IMR-90 (cell line): Measurements from ENCODE around the gene CERS6. TPM values are rescaled to one million over a fixed set of nuclear protein-coding genes. Genes with fewer than 3 reads are reported as not detected.

Source experiments
- ATAC-seq: fragments of 200-7000 bp; cut with Tn5 transposase; 2 replicates; pipeline ENCODE4 v1.9.1; 2020; ENCODE audit warnings: low read depth, mild to moderate bottlenecking, moderate library complexity
- BruUV-seq: library from RNA; stranded (reverse); fragments of 400-500 nt; replicated peaks from 2 replicates; lab custom pipeline; 2021; lab: Mats Ljungman, UMichigan
- CTCF ChIA-PET: fragments of 300-600 bp; formaldehyde crosslinking; extraction: SDS; loops from one replicate; lab custom pipeline; 2021; ENCODE audit warnings: antibody characterized with exemption; lab: Yijun Ruan, JAX
- POLR2A ChIA-PET: fragments of 300-600 bp; sonication (Branson Sonifier 250); formaldehyde crosslinking; loops from one replicate; lab custom pipeline; 2022; ENCODE audit warnings: antibody characterized with exemption; ENCODE audit not compliant: unreplicated experiment; lab: Charles Lee
- DNase-seq: peaks from one replicate; pipeline ENCODE4 v3.0.0; 2013
- H2AFZ ChIP-seq: replicated peaks from 2 replicates; pipeline ENCODE3; 2013; ENCODE audit warnings: low read length, mild to moderate bottlenecking; ENCODE audit not compliant: poor library complexity
- H2AK5ac ChIP-seq: 2 replicates; pipeline ENCODE4 v1.6.1; 2013; ENCODE audit warnings: low read depth, low read length, inconsistent platforms
- H2AK9ac ChIP-seq: replicated peaks from 2 replicates; pipeline ENCODE3; 2013; ENCODE audit warnings: mild to moderate bottlenecking, low read depth, low read length, moderate library complexity; ENCODE audit not compliant: poor library complexity
- H2BK120ac ChIP-seq: 2 replicates; pipeline ENCODE4 v1.6.1; 2013; ENCODE audit warnings: low read depth, low read length, inconsistent platforms
- H2BK15ac ChIP-seq: 3 replicates; pipeline ENCODE4 v1.6.1; 2013; ENCODE audit warnings: low read depth, low read length, inconsistent platforms
- H2BK20ac ChIP-seq: 2 replicates; pipeline ENCODE4 v1.6.1; 2013; ENCODE audit warnings: low read depth, mild to moderate bottlenecking, inconsistent platforms, low read length, moderate library complexity
- H2BK5ac ChIP-seq: 2 replicates; pipeline ENCODE4 v1.6.1; 2013; ENCODE audit warnings: mild to moderate bottlenecking, low read depth, low read length, inconsistent platforms; ENCODE audit not compliant: poor library complexity, severe bottlenecking
- H3K14ac ChIP-seq: replicated peaks from 2 replicates; pipeline ENCODE4 v1.6.1; 2013; ENCODE audit warnings: low read depth, low read length, inconsistent platforms
- H3K18ac ChIP-seq: 2 replicates; pipeline ENCODE4 v1.6.1; 2013; ENCODE audit warnings: low read depth, low read length, control low read depth
- H3K23ac ChIP-seq: 2 replicates; pipeline ENCODE4 v1.6.1; 2013; ENCODE audit warnings: low read depth, low read length, inconsistent platforms
- H3K27ac ChIP-seq: 2 replicates; pipeline ENCODE4 v1.5.1; 2013; ENCODE audit warnings: mild to moderate bottlenecking, control low read depth, low read length; ENCODE audit not compliant: insufficient read depth
- H3K27me3 ChIP-seq: 2 replicates; pipeline ENCODE4 v1.6.1; 2013; ENCODE audit warnings: low read length; ENCODE audit not compliant: control insufficient read depth, insufficient read depth
- H3K36me3 ChIP-seq: 2 replicates; pipeline ENCODE4 v1.6.1; 2013; ENCODE audit warnings: low read length, mixed read lengths; ENCODE audit not compliant: control insufficient read depth, insufficient read depth
- H3K4ac ChIP-seq: 2 replicates; pipeline ENCODE4 v1.6.1; 2013; ENCODE audit warnings: low read depth, low read length, inconsistent platforms
- H3K4me1 ChIP-seq: 2 replicates; pipeline ENCODE4 v1.6.1; 2013; ENCODE audit warnings: low read length, mixed read lengths; ENCODE audit not compliant: control insufficient read depth, insufficient read depth
- H3K4me2 ChIP-seq: 2 replicates; pipeline ENCODE4 v1.6.1; 2013; ENCODE audit warnings: low read depth, mild to moderate bottlenecking, control low read depth, low read length, moderate library complexity
- H3K4me3 ChIP-seq: 2 replicates; pipeline ENCODE4 v1.5.1; 2013; ENCODE audit warnings: low read depth, mild to moderate bottlenecking, control low read depth, low read length, moderate library complexity; ENCODE audit not compliant: insufficient read depth
- H3K56ac ChIP-seq: 2 replicates; pipeline ENCODE4 v1.6.1; 2013; ENCODE audit warnings: low read length, inconsistent platforms; ENCODE audit not compliant: insufficient read depth; ENCODE audit errors: extremely low read depth
- H3K79me1 ChIP-seq, 2 experiments: 2 replicates each; pipeline ENCODE4 v1.6.1; 2013; ENCODE audit warnings: low read length in 2 of 2, inconsistent platforms in 1 of 2, low read depth in 1 of 2
- H3K9ac ChIP-seq: 2 replicates; pipeline ENCODE4 v1.6.1; 2013; ENCODE audit warnings: low read depth, low read length, control low read depth
- H3K9me1 ChIP-seq: 2 replicates; pipeline ENCODE4 v1.6.1; 2013; ENCODE audit warnings: low read length, inconsistent platforms; ENCODE audit not compliant: insufficient read depth
- H3K9me3 ChIP-seq: 2 replicates; pipeline ENCODE4 v1.6.1; 2013; ENCODE audit warnings: low read length; ENCODE audit not compliant: control insufficient read depth, insufficient read depth
- H4K20me1 ChIP-seq: 2 replicates; pipeline ENCODE4 v1.6.1; 2013; ENCODE audit warnings: low read length, inconsistent platforms; ENCODE audit not compliant: insufficient read depth
- H4K5ac ChIP-seq: 2 replicates; pipeline ENCODE4 v1.6.1; 2013; ENCODE audit warnings: mild to moderate bottlenecking, low read depth, low read length, control low read depth
- H4K8ac ChIP-seq, 2 experiments: 2 replicates each; pipeline ENCODE4 v1.6.1; 2013; ENCODE audit warnings: low read depth in 2 of 2, low read length in 2 of 2, control low read depth in 1 of 2, inconsistent platforms in 1 of 2
- H4K91ac ChIP-seq: 2 replicates; pipeline ENCODE4 v1.6.1; 2013; ENCODE audit warnings: low read depth, low read length, inconsistent platforms; ENCODE audit not compliant: insufficient read depth
- BHLHE40 ChIP-seq: fragments of 150-350 bp; IDR thresholded peaks from 2 replicates; pipeline ENCODE4 v1.6.1; 2016; ENCODE audit warnings: mild to moderate bottlenecking, low read depth, low read length
- CHD1 ChIP-seq: IDR thresholded peaks from 2 replicates; pipeline ENCODE4 v1.6.1; 2012; ENCODE audit warnings: low read depth, low read length, improper control_type of control experiment
- FOS ChIP-seq: fragments of 150-350 bp; IDR thresholded peaks from 2 replicates; pipeline ENCODE4 v1.6.1; 2016; ENCODE audit warnings: low read depth, low read length
- MAZ ChIP-seq: IDR thresholded peaks from 2 replicates; pipeline ENCODE4 v1.6.1; 2012; ENCODE audit warnings: low read depth, mild to moderate bottlenecking, low read length, improper control_type of control experiment, moderate library complexity, borderline replicate concordance
- NFE2L2 ChIP-seq: fragments of 150-350 bp; IDR thresholded peaks from 2 replicates; pipeline ENCODE4 v1.6.1; 2016; ENCODE audit warnings: low read depth, mild to moderate bottlenecking, low read length
- POLR2A ChIP-seq: IDR thresholded peaks from 2 replicates; pipeline ENCODE4 v1.6.1; 2012; ENCODE audit warnings: mild to moderate bottlenecking, low read depth, low read length
- RAD21 ChIP-seq: IDR thresholded peaks from 2 replicates; pipeline ENCODE4 v1.6.1; 2012; ENCODE audit warnings: low read length, improper control_type of control experiment
- RCOR1 ChIP-seq: IDR thresholded peaks from 2 replicates; pipeline ENCODE4 v1.6.1; 2012; ENCODE audit warnings: mild to moderate bottlenecking, low read length, improper control_type of control experiment; ENCODE audit not compliant: insufficient replicate concordance
- RFX5 ChIP-seq: IDR thresholded peaks from 2 replicates; pipeline ENCODE4 v1.8.0; 2012; ENCODE audit warnings: low read depth, mild to moderate bottlenecking, low read length, moderate library complexity
- SMC3 ChIP-seq: fragments of 150-350 bp; IDR thresholded peaks from 2 replicates; pipeline ENCODE4 v1.6.1; 2016; ENCODE audit warnings: low read depth, mild to moderate bottlenecking, antibody characterized with exemption, low read length, moderate library complexity
- WGBS, 2 experiments: methylation state at CpG; one replicate each; pipeline versions ENCODE4 v1.1.5 to v1.1.7; 2013; ENCODE audit warnings: missing lambda C conversion rate in 2 of 2; ENCODE audit not compliant: insufficient read length in 1 of 2; ENCODE audit errors: extremely low coverage in 2 of 2; 5-methylcytosine and 5-hydroxymethylcytosine counted together
- dilution Hi-C: fragments of 300-500 bp; cut with HindIII; formaldehyde crosslinking; loops from one replicate; pipeline ENCODE4 v1.14.3; 2018; ENCODE audit warnings: low sequenced_read_pairs; ENCODE audit not compliant: unreplicated experiment
- in situ Hi-C: fragments of 300-500 bp; cut with MboI; formaldehyde crosslinking; loops from 3 replicates; pipeline ENCODE4 v1.14.3; 2019; ENCODE audit warnings: low sequenced_read_pairs, inconsistent platforms, mixed read lengths
- intact Hi-C: fragments of 100-400 bp; cut with micrococcal nuclease; formaldehyde crosslinking; loops from 2 replicates; pipeline ENCODE4 v1.10.0; 2022
- polyA plus RNA-seq, 3 experiments: library from polyadenylated mRNA; depleted of rRNA; stranded (reverse); fragments of >200 nt; gene quantifications; 2 replicates each; pipeline ENCODE4 v1.2.3, GENCODE V29; 2012; ENCODE audit warnings: low replicate concordance in 1 of 3
- total RNA-seq: library from RNA; depleted of rRNA; stranded (reverse); fragments of >200 nt; gene quantifications from 2 replicates; pipeline ENCODE4 v1.2.3, GENCODE V29; 2012
- TF ChIP-seq, protein P1 (sequence below): conservative IDR thresholded peaks from 2 replicates; pipeline ENCODE4 v1.5.1; 2012; ENCODE audit warnings: mild to moderate bottlenecking, low read depth, low read length, improper control_type of control experiment
- TF ChIP-seq, protein P2 (sequence below): fragments of 150-350 bp; IDR thresholded peaks from 2 replicates; pipeline ENCODE4 v1.6.1; 2017; ENCODE audit warnings: mild to moderate bottlenecking, antibody characterized with exemption, low read length, low read depth

CERS6 gene
- total and polyA plus RNA-seq, 2 of the 4 experiments (the other 2 are of a cell fraction): 2.1 to 5.7 TPM

DNA sequence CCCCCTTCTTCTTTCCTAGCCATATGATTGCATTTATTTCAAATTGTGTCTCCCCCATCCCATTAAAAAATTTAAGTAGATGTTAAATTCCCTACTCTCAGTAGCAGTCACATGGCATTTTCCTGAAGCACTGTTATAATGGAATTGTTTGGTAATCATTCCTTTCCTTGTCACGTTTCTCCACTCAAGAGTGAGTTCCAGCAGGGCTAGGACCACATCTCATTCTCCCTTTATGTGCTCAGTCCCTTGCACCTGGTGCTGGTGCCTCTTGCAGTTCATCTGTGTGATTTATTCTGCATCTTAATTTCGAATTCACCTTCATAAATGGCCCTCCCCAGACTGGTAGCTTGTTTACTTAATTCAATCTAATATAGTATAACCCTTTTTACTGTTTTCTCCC is 276.0 kb downstream of the CERS6 start:
- no peak overlapping the region for H3K9ac ChIP-seq
- H3K4me2 ChIP-seq: no peak overlapping the region
- ATAC-seq: no peak
- in situ Hi-C loops (no loop called here), intact Hi-C loops (no loop called here), dilution Hi-C loops (no loop called here)
- H3K4me3 ChIP-seq: no peak overlapping the region
- CTCF ChIA-PET: no interaction called here
- H3K9me3 ChIP-seq: no peaks in the 10 kb centered on the region
- H4K20me1 ChIP-seq: no peaks in the 10 kb centered on the region
- no peak overlapping the region for H3K4ac ChIP-seq
- H4K91ac ChIP-seq: no peak overlapping the region
- no peak overlapping the region for H3K23ac ChIP-seq
- H3K27ac ChIP-seq: no peak overlapping the region
- no peak overlapping the region for H2BK5ac ChIP-seq
- H3K18ac ChIP-seq: no peak overlapping the region
- no peak for TF ChIP-seq RAD21
- TF ChIP-seq, protein P1, sequence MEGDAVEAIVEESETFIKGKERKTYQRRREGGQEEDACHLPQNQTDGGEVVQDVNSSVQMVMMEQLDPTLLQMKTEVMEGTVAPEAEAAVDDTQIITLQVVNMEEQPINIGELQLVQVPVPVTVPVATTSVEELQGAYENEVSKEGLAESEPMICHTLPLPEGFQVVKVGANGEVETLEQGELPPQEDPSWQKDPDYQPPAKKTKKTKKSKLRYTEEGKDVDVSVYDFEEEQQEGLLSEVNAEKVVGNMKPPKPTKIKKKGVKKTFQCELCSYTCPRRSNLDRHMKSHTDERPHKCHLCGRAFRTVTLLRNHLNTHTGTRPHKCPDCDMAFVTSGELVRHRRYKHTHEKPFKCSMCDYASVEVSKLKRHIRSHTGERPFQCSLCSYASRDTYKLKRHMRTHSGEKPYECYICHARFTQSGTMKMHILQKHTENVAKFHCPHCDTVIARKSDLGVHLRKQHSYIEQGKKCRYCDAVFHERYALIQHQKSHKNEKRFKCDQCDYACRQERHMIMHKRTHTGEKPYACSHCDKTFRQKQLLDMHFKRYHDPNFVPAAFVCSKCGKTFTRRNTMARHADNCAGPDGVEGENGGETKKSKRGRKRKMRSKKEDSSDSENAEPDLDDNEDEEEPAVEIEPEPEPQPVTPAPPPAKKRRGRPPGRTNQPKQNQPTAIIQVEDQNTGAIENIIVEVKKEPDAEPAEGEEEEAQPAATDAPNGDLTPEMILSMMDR: no peak
- TF ChIP-seq FOS: no peak
- no peak for TF ChIP-seq BHLHE40
- no peak for TF ChIP-seq POLR2A
- TF ChIP-seq CHD1: no peak
- TF ChIP-seq NFE2L2: no peak
- TF ChIP-seq MAZ: no peak
- no peak for TF ChIP-seq RCOR1
- no peak for TF ChIP-seq SMC3
- no peak for TF ChIP-seq RFX5
- TF ChIP-seq, protein P2, sequence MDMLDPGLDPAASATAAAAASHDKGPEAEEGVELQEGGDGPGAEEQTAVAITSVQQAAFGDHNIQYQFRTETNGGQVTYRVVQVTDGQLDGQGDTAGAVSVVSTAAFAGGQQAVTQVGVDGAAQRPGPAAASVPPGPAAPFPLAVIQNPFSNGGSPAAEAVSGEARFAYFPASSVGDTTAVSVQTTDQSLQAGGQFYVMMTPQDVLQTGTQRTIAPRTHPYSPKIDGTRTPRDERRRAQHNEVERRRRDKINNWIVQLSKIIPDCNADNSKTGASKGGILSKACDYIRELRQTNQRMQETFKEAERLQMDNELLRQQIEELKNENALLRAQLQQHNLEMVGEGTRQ: no peak
- no peaks in the 10 kb centered on the region for H3K4me1 ChIP-seq
- H3K14ac ChIP-seq: no peak overlapping the region
- no peaks in the 10 kb centered on the region for H3K27me3 ChIP-seq
- H2BK15ac ChIP-seq: no peak overlapping the region
- no peak overlapping the region for H2AFZ ChIP-seq
- BruUV-seq: no TSS peak
- no peak overlapping the region for H2BK20ac ChIP-seq
- DNase-seq: no peak
- H4K8ac ChIP-seq: no peak overlapping the region
- H2AK5ac ChIP-seq: no peak overlapping the region
- H2BK120ac ChIP-seq: no peak overlapping the region
- H3K56ac ChIP-seq: no peak overlapping the region
- H3K36me3 ChIP-seq: no peaks in the 10 kb centered on the region
- H4K5ac ChIP-seq: no peak overlapping the region
- no peak overlapping the region for H2AK9ac ChIP-seq
- WGBS, 2 experiments: 100% methylated on average over 1 of the region's 2 CpGs; no CpG with 5 or more reads in 1 of the 2 experiments
- POLR2A ChIA-PET: no interaction called here
- no peaks in the 10 kb centered on the region for H3K9me1 ChIP-seq
- H3K79me1 ChIP-seq: no peaks in the 10 kb centered on the region
